HCT116 (cell line): Measurements from ENCODE around the gene LNPEP. TPM values are rescaled to one million over a fixed set of nuclear protein-coding genes. Genes with fewer than 3 reads are reported as not detected.

Experiments used
- ATAC-seq: fragments of 200-7000 bp; cut with Tn5 transposase; 2 replicates; pipeline ENCODE4 v1.9.1; 2020; ENCODE audit warnings: mild to moderate bottlenecking, moderate library complexity
- BruUV-seq: library from RNA; stranded (reverse); fragments of 400-500 nt; replicated peaks from 2 replicates; lab custom pipeline; 2021; lab: Mats Ljungman, UMichigan
- CTCF ChIA-PET: fragments of 300-600 bp; sonication (Branson Sonifier 250); formaldehyde crosslinking; loops from one replicate; lab custom pipeline; 2021; ENCODE audit warnings: antibody characterized with exemption; lab: Charles Lee
- POLR2A ChIA-PET: fragments of 300-600, 350-600 bp; sonication (Branson Sonifier 250); formaldehyde crosslinking; loops from one replicate; lab custom pipeline; 2021; ENCODE audit warnings: antibody characterized with exemption; lab: Charles Lee
- RAD21 ChIA-PET, 2 experiments: fragments of 300-600 bp; sonication (Branson Sonifier 250); formaldehyde crosslinking; loops; one replicate each; lab custom pipeline; 2023; ENCODE audit warnings: low total read pairs in 2 of 2; ENCODE audit not compliant: uncharacterized antibody in 2 of 2, unreplicated experiment in 2 of 2, low non-redundant PET in 1 of 2; lab: Charles Lee
- DNase-seq: peaks from one replicate; pipeline ENCODE4 v3.0.0-alpha.2; 2010; ENCODE audit warnings: low read depth, low spot score
- H2AFZ ChIP-seq: fragments of 200-600 bp; shearing (Covaris generic), sonication (generic); 2 replicates; pipeline ENCODE4 v1.6.1; 2017; ENCODE audit warnings: low read depth, mixed run types, mixed read lengths, antibody characterized with exemption, low read length; ENCODE audit not compliant: poor library complexity, severe bottlenecking
- H3K27ac ChIP-seq: 2 replicates; pipeline ENCODE4 v1.5.1; 2012; ENCODE audit warnings: low read depth, low read length
- H3K27me3 ChIP-seq: fragments of 200-600 bp; sonication (generic); 2 replicates; pipeline ENCODE4 v1.6.1; 2016; ENCODE audit warnings: mixed run types, low read length, mixed read lengths; ENCODE audit not compliant: insufficient read depth
- H3K36me3 ChIP-seq, 2 experiments: fragments of 200-500 bp in 1 of 2; fragments of 200-600 bp in 1 of 2; sonication (Bioruptor generic) in 1 of 2; sonication (generic) in 1 of 2; 2 replicates each; pipeline versions ENCODE4 v1.5.1 to v1.6.1; 2014 to 2016; ENCODE audit warnings: low read length in 2 of 2, inconsistent platforms in 1 of 2, mixed read lengths in 1 of 2, mixed run types in 1 of 2; ENCODE audit not compliant: insufficient read depth in 2 of 2, control insufficient read depth in 1 of 2
- H3K4me1 ChIP-seq, 2 experiments: fragments of 200-600 bp in 1 of 2; sonication (generic) in 1 of 2; 2 replicates each; pipeline versions ENCODE4 v1.5.1 to v1.6.1; 2012 to 2017; ENCODE audit warnings: low read length in 2 of 2, inconsistent platforms in 1 of 2, mild to moderate bottlenecking in 1 of 2, mixed read lengths in 1 of 2, mixed run types in 1 of 2, moderate library complexity in 1 of 2; ENCODE audit not compliant: insufficient read depth in 2 of 2, control insufficient read depth in 1 of 2
- H3K4me2 ChIP-seq: fragments of 200-600 bp; sonication (generic); 2 replicates; pipeline ENCODE4 v1.6.1; 2017; ENCODE audit warnings: mixed run types, low read length, mixed read lengths
- H3K4me3 ChIP-seq, 2 experiments: fragments of 200-600 bp in 1 of 2; sonication (generic) in 1 of 2; replicated peaks in 1 of 2; 2 replicates each; pipeline ENCODE4 v1.5.1; 2011 to 2016; ENCODE audit warnings: low read length in 2 of 2, control low read depth in 1 of 2, low read depth in 1 of 2, mild to moderate bottlenecking in 1 of 2, mixed read lengths in 1 of 2, mixed run types in 1 of 2
- H3K79me2 ChIP-seq: fragments of 200-600 bp; sonication (generic); 2 replicates; pipeline ENCODE4 v1.6.1; 2017; ENCODE audit warnings: mild to moderate bottlenecking, mixed run types, low read length, moderate library complexity, mixed read lengths; ENCODE audit not compliant: insufficient read depth
- H3K9ac ChIP-seq: fragments of 200-600 bp; sonication (generic); 2 replicates; pipeline ENCODE4 v1.6.1; 2016; ENCODE audit warnings: low read length, mixed read lengths
- H3K9me2 ChIP-seq: fragments of 200-600 bp; sonication (generic), shearing (Covaris generic); 2 replicates; pipeline ENCODE4 v1.6.1; 2017; ENCODE audit warnings: mixed run types, mild to moderate bottlenecking, moderate library complexity; ENCODE audit not compliant: insufficient read depth
- H3K9me3 ChIP-seq, 2 experiments: fragments of 200-500 bp in 1 of 2; fragments of 200-600 bp in 1 of 2; sonication (Bioruptor generic) in 1 of 2; sonication (generic) in 1 of 2; 2 replicates each; pipeline ENCODE4 v1.6.1; 2014 to 2017; ENCODE audit warnings: low read length in 2 of 2, mixed read lengths in 2 of 2, inconsistent platforms in 1 of 2, low read depth in 1 of 2, mild to moderate bottlenecking in 1 of 2, mixed run types in 1 of 2, moderate library complexity in 1 of 2; ENCODE audit not compliant: control insufficient read depth in 1 of 2, insufficient read depth in 1 of 2
- H4K20me1 ChIP-seq: fragments of 200-600 bp; sonication (generic), shearing (Covaris generic); 2 replicates; pipeline ENCODE4 v1.6.1; 2017; ENCODE audit warnings: mixed run types, mild to moderate bottlenecking, moderate library complexity; ENCODE audit not compliant: insufficient read depth
- ATF3 ChIP-seq: IDR thresholded peaks from 2 replicates; pipeline ENCODE4 v1.6.1; 2012
- CEBPB ChIP-seq: IDR thresholded peaks from 2 replicates; pipeline ENCODE4 v1.6.1; 2012; ENCODE audit warnings: low read depth
- EGR1 ChIP-seq: IDR thresholded peaks from 2 replicates; pipeline ENCODE4 v1.6.1; 2012; ENCODE audit warnings: low read depth
- EZH2 ChIP-seq: fragments of 200-600 bp; sonication (generic); IDR thresholded peaks from 2 replicates; pipeline ENCODE4 v1.6.1; 2017; ENCODE audit warnings: antibody characterized with exemption, mixed run types
- FOSL1 ChIP-seq: IDR thresholded peaks from 2 replicates; pipeline ENCODE4 v1.6.1; 2012; ENCODE audit warnings: low read depth
- JUND ChIP-seq: IDR thresholded peaks from 2 replicates; pipeline ENCODE4 v1.6.1; 2012
- POLR2AphosphoS5 ChIP-seq: IDR thresholded peaks from 2 replicates; pipeline ENCODE4 v1.6.1; 2011; ENCODE audit warnings: mild to moderate bottlenecking, low read depth, low read length, moderate library complexity
- SP1 ChIP-seq: IDR thresholded peaks from 2 replicates; pipeline ENCODE4 v1.6.1; 2012; ENCODE audit warnings: low read depth
- TCF7L2 ChIP-seq: IDR thresholded peaks from 2 replicates; pipeline ENCODE4 v1.7.0; 2011; ENCODE audit warnings: borderline replicate concordance, inconsistent platforms; ENCODE audit not compliant: insufficient read depth, insufficient read length; ENCODE audit errors: extremely low read depth
- YY1 ChIP-seq: IDR thresholded peaks from 2 replicates; pipeline ENCODE4 v1.6.1; 2011; ENCODE audit warnings: low read length, low read depth, moderate library complexity, mild to moderate bottlenecking; ENCODE audit not compliant: insufficient replicate concordance; ENCODE audit errors: extremely low read depth
- ZFX ChIP-seq: fragments of 450-650 bp; IDR thresholded peaks from 2 replicates; pipeline ENCODE4 v1.6.1; 2017
- ZNF274 ChIP-seq: fragments of 200-500 bp; sonication (Bioruptor generic); IDR thresholded peaks from 2 replicates; pipeline ENCODE4 v1.6.1; 2014; ENCODE audit warnings: mild to moderate bottlenecking, low read depth, low read length, inconsistent platforms
- intact Hi-C: fragments of 100-400 bp; cut with micrococcal nuclease; formaldehyde crosslinking; loops from 2 replicates; pipeline ENCODE4 v1.10.0; 2022
- total RNA-seq: library from RNA; stranded (reverse); gene quantifications from one replicate; pipeline ENCODE4 v1.2.1, GENCODE V29; 2021; ENCODE audit not compliant: unreplicated experiment
- TF ChIP-seq, protein P1 (sequence below), 3 experiments: fragments of 200-600 bp in 1 of 3; sonication (generic) in 1 of 3; IDR thresholded peaks in 2 of 3; conservative IDR thresholded peaks in 1 of 3; 2 replicates each; pipeline ENCODE4 v1.5.1; 2012 to 2017; ENCODE audit warnings: low read depth in 2 of 3, low read length in 2 of 3, antibody characterized with exemption in 1 of 3, borderline replicate concordance in 1 of 3, control low read depth in 1 of 3, mild to moderate bottlenecking in 1 of 3, mixed read lengths in 1 of 3, mixed run types in 1 of 3, moderate library complexity in 1 of 3; ENCODE audit not compliant: insufficient read depth in 1 of 3
- TF ChIP-seq, protein P2 (sequence below): IDR thresholded peaks from 2 replicates; pipeline ENCODE4 v1.6.1; 2012

Gene LNPEP
- total RNA-seq, 1 experiment from 2014 or later: 14.9 TPM

GRCh38 chr5:96902876-96903275 is 33.0 kb upstream of the LNPEP start:
- Histone ChIP-seq H3K4me1 (no peaks in the 10 kb centered on the region), H3K4me2 (no peak overlapping the region), H3K79me2 (no peaks in the 10 kb centered on the region), H4K20me1 (no peaks in the 10 kb centered on the region)
- TF ChIP-seq, protein P1, sequence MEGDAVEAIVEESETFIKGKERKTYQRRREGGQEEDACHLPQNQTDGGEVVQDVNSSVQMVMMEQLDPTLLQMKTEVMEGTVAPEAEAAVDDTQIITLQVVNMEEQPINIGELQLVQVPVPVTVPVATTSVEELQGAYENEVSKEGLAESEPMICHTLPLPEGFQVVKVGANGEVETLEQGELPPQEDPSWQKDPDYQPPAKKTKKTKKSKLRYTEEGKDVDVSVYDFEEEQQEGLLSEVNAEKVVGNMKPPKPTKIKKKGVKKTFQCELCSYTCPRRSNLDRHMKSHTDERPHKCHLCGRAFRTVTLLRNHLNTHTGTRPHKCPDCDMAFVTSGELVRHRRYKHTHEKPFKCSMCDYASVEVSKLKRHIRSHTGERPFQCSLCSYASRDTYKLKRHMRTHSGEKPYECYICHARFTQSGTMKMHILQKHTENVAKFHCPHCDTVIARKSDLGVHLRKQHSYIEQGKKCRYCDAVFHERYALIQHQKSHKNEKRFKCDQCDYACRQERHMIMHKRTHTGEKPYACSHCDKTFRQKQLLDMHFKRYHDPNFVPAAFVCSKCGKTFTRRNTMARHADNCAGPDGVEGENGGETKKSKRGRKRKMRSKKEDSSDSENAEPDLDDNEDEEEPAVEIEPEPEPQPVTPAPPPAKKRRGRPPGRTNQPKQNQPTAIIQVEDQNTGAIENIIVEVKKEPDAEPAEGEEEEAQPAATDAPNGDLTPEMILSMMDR (IDR thresholded peaks at IDR 0.05 in 2 of 3, conservative IDR thresholded peaks at IDR 0.05 in 1 of 3; ENCODE audit: borderline replicate concordance in 1 of 3, insufficient read depth in 1 of 3, low read depth in 2 of 3, low read length in 2 of 3): no peak
- TF ChIP-seq, all 23 proteins: peak for 0
- H3K36me3 ChIP-seq: no peaks in the 10 kb centered on the region
- RAD21 ChIA-PET: no interaction called here
- POLR2A ChIA-PET: no interaction called here
- H2AFZ ChIP-seq: no peak overlapping the region
- H3K27ac ChIP-seq: no peak overlapping the region
- H3K4me3 ChIP-seq: no peak overlapping the region
- H3K27me3 ChIP-seq: no peaks in the 10 kb centered on the region
- CTCF ChIA-PET: no interaction called here
- no TSS peak for BruUV-seq
- no peaks in the 10 kb centered on the region for H3K9me3 ChIP-seq
- no peak overlapping the region for H3K9ac ChIP-seq
- intact Hi-C loops: no loop called here
- no peaks in the 10 kb centered on the region for H3K9me2 ChIP-seq
- DNase-seq (no peak), ATAC-seq (no peak)

- RAD21 ChIA-PET: no interaction called here
- POLR2A ChIA-PET: no interaction called here
- Histone ChIP-seq H2AFZ (no peak overlapping the region), H3K27ac (no peak overlapping the region), H3K4me2 (no peak overlapping the region), H3K9me3 (no peaks in the 10 kb centered on the region), H3K4me1 (no peaks in the 10 kb centered on the region), H3K9ac (no peak overlapping the region), H3K79me2 (no peaks in the 10 kb centered on the region), H3K9me2 (no peaks in the 10 kb centered on the region), H3K27me3 (no peaks in the 10 kb centered on the region), H3K4me3 (no peak overlapping the region), H4K20me1 (no peaks in the 10 kb centered on the region), H3K36me3 (no peaks in the 10 kb centered on the region)
- DNase-seq (no peak), ATAC-seq (no peak)
- CTCF ChIA-PET: no interaction called here
- intact Hi-C loops: no loop called here
- BruUV-seq: no TSS peak
- no peak for TF ChIP-seq POLR2AphosphoS5
- TF ChIP-seq, protein P2, sequence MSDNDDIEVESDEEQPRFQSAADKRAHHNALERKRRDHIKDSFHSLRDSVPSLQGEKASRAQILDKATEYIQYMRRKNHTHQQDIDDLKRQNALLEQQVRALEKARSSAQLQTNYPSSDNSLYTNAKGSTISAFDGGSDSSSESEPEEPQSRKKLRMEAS: no peak
- TF ChIP-seq ATF3: no peak
- no peak for TF ChIP-seq EGR1
- no peak for TF ChIP-seq TCF7L2
- no peak for TF ChIP-seq YY1
- TF ChIP-seq ZFX: no peak
- TF ChIP-seq ZNF274: no peak
- TF ChIP-seq SP1: no peak
- TF ChIP-seq JUND: no peak
- TF ChIP-seq FOSL1: no peak
- TF ChIP-seq, protein P1 (IDR thresholded peaks at IDR 0.05 in 2 of 3, conservative IDR thresholded peaks at IDR 0.05 in 1 of 3; ENCODE audit: borderline replicate concordance in 1 of 3, insufficient read depth in 1 of 3, low read depth in 2 of 3, low read length in 2 of 3): no peak
- TF ChIP-seq EZH2: no peak
- no peak for TF ChIP-seq CEBPB
Observed at GRCh38 chr5:96903300-96903699, 32.6 kb upstream of the LNPEP start.
